C4-2B (cell line): Measurements from ENCODE around the gene SNAP47.

Experiments used
- H3K27ac ChIP-seq: fragments of 450-650 bp; 2 replicates; pipeline ENCODE4 v1.5.1; 2017
- ZFX ChIP-seq: fragments of 450-650 bp; IDR thresholded peaks from 2 replicates; pipeline ENCODE4 v1.6.1; 2017
- TF ChIP-seq, protein P1 (sequence below): fragments of 450-650 bp; conservative IDR thresholded peaks from 2 replicates; pipeline ENCODE4 v1.5.1; 2017; ENCODE audit warnings: mild to moderate bottlenecking

Gene SNAP47

DNA sequence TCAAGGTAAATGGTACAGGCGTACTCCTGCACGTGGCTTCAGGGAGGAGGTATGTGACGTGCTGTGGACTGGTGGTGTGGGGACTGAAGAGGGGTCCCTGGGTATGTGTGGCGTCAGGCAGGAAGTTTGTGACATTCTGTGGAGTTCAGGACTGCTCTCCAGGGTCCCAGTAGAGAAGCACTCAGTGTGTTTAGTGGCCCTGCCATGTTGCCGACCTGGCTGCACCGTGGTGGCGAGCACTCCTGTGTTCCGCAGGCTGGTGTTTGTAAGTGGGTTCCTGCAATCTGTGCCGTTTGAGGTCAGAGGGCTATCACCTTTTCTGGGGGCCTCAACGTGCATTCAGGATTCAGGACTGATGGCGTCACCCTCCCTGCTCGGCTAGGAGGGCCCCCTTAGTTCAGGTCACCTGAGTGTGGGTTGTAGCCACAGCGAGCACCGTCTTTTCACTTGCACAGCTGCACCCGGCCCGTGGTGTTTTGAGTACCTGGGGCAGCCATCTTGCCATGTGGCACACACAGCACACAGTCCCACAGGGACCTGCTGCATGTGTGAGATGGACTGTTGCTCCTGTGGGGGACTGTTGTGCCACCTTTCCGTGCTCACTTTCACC, 26.5 kb downstream of the SNAP47 start:
- H3K27ac ChIP-seq: peak overlapping the region; percentile 1; the same call in 1 of the 2 replicates
- TF ChIP-seq, protein P1, sequence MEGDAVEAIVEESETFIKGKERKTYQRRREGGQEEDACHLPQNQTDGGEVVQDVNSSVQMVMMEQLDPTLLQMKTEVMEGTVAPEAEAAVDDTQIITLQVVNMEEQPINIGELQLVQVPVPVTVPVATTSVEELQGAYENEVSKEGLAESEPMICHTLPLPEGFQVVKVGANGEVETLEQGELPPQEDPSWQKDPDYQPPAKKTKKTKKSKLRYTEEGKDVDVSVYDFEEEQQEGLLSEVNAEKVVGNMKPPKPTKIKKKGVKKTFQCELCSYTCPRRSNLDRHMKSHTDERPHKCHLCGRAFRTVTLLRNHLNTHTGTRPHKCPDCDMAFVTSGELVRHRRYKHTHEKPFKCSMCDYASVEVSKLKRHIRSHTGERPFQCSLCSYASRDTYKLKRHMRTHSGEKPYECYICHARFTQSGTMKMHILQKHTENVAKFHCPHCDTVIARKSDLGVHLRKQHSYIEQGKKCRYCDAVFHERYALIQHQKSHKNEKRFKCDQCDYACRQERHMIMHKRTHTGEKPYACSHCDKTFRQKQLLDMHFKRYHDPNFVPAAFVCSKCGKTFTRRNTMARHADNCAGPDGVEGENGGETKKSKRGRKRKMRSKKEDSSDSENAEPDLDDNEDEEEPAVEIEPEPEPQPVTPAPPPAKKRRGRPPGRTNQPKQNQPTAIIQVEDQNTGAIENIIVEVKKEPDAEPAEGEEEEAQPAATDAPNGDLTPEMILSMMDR: no peak
- TF ChIP-seq ZFX: no peak

GRCh38 chr1:227762231-227762911, 27.1 kb downstream of the SNAP47 start:
- H3K27ac ChIP-seq: peak overlapping the region; percentile 1; the same call in 1 of the 2 replicates
- no peak for TF ChIP-seq ZFX
- TF ChIP-seq, protein P1: peak; percentile 96

DNA sequence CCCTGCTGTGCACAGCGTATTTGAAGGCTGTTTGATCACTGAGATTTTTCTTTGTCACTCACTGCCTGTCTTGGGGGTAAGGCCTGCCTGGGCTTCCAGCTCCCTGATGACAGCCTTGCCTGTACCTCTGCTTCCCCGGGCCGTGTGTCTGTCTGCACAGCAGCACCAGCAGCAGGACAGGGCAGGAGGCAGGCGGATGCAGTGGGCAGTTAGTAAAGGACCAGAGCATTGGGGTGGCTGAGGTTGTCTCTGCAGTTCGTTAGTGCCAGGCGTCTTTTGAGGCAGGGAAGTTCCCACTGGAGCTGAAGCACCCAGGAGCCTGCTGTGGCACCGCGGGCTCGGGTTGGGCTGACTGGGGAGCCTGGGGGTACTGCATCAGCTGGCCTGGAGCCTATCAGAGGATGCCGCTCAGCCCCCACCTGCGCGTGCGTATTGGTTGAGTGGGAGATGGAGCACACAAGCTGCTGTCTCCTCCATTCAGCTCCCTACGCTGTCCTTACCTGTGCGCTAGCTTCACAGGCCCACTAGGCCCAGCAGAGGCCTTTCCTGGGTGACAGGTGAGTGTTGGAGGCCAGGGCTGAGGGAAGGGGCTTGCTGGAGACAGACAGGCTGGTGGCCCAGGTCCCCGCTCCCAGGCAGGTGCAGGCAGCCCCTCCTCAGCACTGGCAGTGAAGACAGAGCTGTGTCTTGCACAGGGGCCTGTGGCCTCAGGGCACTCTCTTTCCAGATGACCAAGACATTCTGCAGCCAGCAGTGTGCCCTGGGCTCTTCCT, 28.2 kb downstream of the SNAP47 start:
- H3K27ac ChIP-seq: no peak overlapping the region

DNA sequence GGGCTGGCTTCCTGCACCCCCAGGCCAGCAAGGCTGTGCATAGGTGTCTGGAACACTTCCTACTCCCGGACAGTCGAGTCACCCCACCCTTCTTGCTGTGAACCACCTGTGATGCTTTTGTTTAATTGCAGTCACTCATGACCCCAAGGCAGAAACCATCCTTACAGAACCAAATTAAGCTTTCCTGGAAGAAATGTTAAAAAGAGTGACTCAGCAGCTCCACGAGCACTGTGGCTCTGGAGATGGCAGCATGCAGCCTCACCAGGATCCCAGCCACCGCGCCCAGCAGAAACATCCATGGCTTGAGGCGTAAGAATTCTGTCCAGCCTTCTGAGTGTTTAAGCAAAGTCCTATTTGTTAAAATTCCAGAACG, 28.8 kb downstream of the SNAP47 start:
- no peak for TF ChIP-seq ZFX
- TF ChIP-seq, protein P1: no peak
- H3K27ac ChIP-seq: no peak overlapping the region

More for the DNA sequence above, 28.2 kb downstream of the SNAP47 start:
- TF ChIP-seq, protein P1: no peak
- TF ChIP-seq ZFX: no peak

DNA sequence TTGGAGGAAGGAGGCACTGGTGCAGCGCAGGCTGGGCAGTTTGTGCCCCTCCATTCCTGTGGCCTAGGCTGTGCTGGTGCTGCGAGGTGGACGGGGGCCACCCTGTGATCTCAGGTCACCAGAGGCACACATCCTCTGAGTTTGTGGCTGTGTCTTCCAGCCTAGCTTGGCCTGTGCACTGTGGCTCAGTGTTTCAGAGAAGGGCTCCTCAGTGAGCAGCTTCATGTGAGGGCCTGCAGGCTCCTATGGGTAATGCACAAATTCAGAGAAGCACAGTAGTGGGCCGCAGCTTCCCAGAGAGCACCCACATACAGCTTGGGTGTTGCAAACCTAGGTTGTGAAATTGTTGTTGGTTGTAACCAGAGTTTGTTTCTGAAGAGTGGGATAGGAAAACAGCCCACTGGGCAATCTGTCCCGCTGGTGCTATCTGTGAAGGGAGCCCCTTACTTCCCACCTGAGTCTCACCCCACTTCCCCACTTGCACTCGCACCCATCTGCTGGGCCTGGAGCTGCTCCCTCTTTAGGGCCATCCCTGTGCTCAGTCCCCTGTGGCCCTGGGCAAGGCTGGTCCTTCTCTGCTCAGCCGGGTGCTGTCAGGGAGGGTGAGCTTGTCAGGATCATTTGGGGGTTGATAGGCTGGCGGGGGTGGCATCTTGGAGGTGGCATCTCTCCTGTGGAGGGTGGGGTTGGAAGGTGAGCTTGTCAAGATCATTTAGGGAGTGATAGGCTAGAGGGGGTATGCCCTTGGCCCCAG, 30.2 kb downstream of the SNAP47 start:
- no peak overlapping the region for H3K27ac ChIP-seq

DNA sequence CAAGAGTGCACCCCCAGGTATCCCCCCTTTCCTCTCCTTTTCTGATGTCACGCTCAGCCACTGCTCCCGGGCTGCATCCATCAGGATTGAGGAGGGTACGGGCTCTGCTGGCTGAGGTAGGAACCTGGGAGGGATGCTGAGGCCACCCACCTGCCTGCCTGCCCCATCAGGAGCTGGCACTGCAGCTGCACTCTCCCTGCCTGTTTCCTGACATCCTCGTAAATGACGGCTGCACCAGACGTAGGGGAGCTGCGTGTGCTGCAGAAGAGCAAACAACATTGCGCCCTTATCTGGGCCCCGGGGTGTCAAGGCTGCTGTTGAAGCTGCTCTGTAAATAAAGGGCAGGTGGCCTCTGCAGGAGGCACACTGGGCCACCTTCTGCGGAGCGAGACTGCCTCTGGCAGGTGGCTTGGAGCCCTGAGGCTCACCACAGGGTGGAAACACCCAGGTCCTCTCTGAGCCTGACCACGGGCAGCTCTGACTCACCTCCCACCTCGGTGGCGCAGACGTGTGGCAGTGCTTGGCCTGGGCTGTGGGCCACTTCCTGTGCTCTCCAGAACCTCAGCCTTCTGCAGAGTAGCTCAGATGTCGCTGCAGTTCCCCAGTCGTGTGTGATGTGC, 30.9 kb downstream of the SNAP47 start:
- no peak overlapping the region for H3K27ac ChIP-seq
- TF ChIP-seq, protein P1: no peak
- TF ChIP-seq ZFX: no peak

More for the DNA sequence above, 30.2 kb downstream of the SNAP47 start:
- TF ChIP-seq, protein P1: no peak
- TF ChIP-seq ZFX: no peak
